ENCODE results near the gene GALNT13. TPM values are rescaled to one million over a fixed set of nuclear protein-coding genes. Genes with fewer than 3 reads are reported as not detected.

The GALNT13 gene
- polyA plus RNA-seq, 3 donors: 2.1 to 3.0 (median 2.1) TPM

- DNase-seq (ENCODE audit: low read depth in 3 of 3, low spot score in 2 of 3): no peak
Measured at GRCh38 chr2:154394600-154394999, 522.9 kb downstream of the GALNT13 start.

GRCh38 chr2:154400563-154401290, 529.0 kb downstream of the GALNT13 start:
- DNase-seq (ENCODE audit: low read depth in 3 of 3, low spot score in 2 of 3): no peak

- DNase-seq (ENCODE audit: low read depth in 3 of 3, low spot score in 2 of 3): no peak
Measured at GRCh38 chr2:154402213-154402612, 530.5 kb downstream of the GALNT13 start.

GRCh38 chr2:154403242-154403790, 531.6 kb downstream of the GALNT13 start:
- DNase-seq (ENCODE audit: low read depth in 3 of 3, low spot score in 2 of 3): no peak

GRCh38 chr2:154408786-154409185, 537.1 kb downstream of the GALNT13 start:
- DNase-seq (ENCODE audit: low read depth in 3 of 3, low spot score in 2 of 3): no peak

- no peak for DNase-seq (ENCODE audit: low read depth in 3 of 3, low spot score in 2 of 3)
Measured at GRCh38 chr2:154422251-154422650, 550.5 kb downstream of the GALNT13 start.

GRCh38 chr2:154425994-154426393, 554.3 kb downstream of the GALNT13 start:
- DNase-seq (ENCODE audit: low read depth in 3 of 3, low spot score in 2 of 3): no peak

GRCh38 chr2:154427453-154427852, 555.7 kb downstream of the GALNT13 start:
- DNase-seq (ENCODE audit: low read depth in 3 of 3, low spot score in 2 of 3): no peak

GRCh38 chr2:154428022-154428421, 556.3 kb downstream of the GALNT13 start:
- DNase-seq (ENCODE audit: low read depth in 3 of 3, low spot score in 2 of 3): no peak

GRCh38 chr2:154433010-154433409, 561.3 kb downstream of the GALNT13 start:
- no peak for DNase-seq (ENCODE audit: low read depth in 3 of 3, low spot score in 2 of 3)

GRCh38 chr2:154437104-154437503, 565.4 kb downstream of the GALNT13 start:
- DNase-seq (ENCODE audit: low read depth in 3 of 3, low spot score in 2 of 3): no peak

GRCh38 chr2:154439156-154439555, 567.4 kb downstream of the GALNT13 start:
- no peak for DNase-seq (ENCODE audit: low read depth in 3 of 3, low spot score in 2 of 3)

- DNase-seq (ENCODE audit: low read depth in 3 of 3, low spot score in 2 of 3): no peak
Measured at GRCh38 chr2:154443919-154444318, 572.2 kb downstream of the GALNT13 start.

- no peak for DNase-seq (ENCODE audit: low read depth in 3 of 3, low spot score in 2 of 3)
Measured at GRCh38 chr2:154446324-154446723, 574.6 kb downstream of the GALNT13 start.

- no peak for DNase-seq (ENCODE audit: low read depth in 3 of 3, low spot score in 2 of 3)
Measured at GRCh38 chr2:154447727-154448418, 576.2 kb downstream of the GALNT13 start.

GRCh38 chr2:154449951-154450658, 578.4 kb downstream of the GALNT13 start:
- DNase-seq (ENCODE audit: low read depth in 3 of 3, low spot score in 2 of 3): no peak

GRCh38 chr2:154452471-154452870, 580.7 kb downstream of the GALNT13 start:
- DNase-seq (ENCODE audit: low read depth in 3 of 3, low spot score in 2 of 3): no peak

- no peak for DNase-seq (ENCODE audit: low read depth in 3 of 3, low spot score in 2 of 3)
Measured at GRCh38 chr2:154452906-154453493, 581.3 kb downstream of the GALNT13 start.

- DNase-seq (ENCODE audit: low read depth in 3 of 3, low spot score in 2 of 3): no peak
Measured at GRCh38 chr2:154455166-154455565, 583.4 kb downstream of the GALNT13 start.

- DNase-seq (ENCODE audit: low read depth in 3 of 3, low spot score in 2 of 3): no peak
Measured at GRCh38 chr2:154455866-154456265, 584.1 kb downstream of the GALNT13 start.

GRCh38 chr2:154457286-154457685, 585.6 kb downstream of the GALNT13 start:
- no peak for DNase-seq (ENCODE audit: low read depth in 3 of 3, low spot score in 2 of 3)

Data from right renal cortex interstitium (tissue), 3 donors.